Uterus (tissue), 4 donors: ENCODE data around the gene L2HGDH. TPM values are rescaled to one million over a fixed set of nuclear protein-coding genes. Genes with fewer than 3 reads are reported as not detected.

Source experiments
- DNase-seq, 2 donors: peaks; one replicate each; pipeline ENCODE4 v3.0.0-alpha.2; 2019 to 2020
- H3K27ac ChIP-seq, 2 donors: fragments of 200-600 bp; sonication (generic); 1 replicate in 1 of 2; 2 replicates in 1 of 2; pipeline ENCODE4 v1.5.1; 2016 to 2018
- H3K27me3 ChIP-seq, 2 donors: fragments of 200-600 bp; sonication (generic); one replicate each; pipeline ENCODE4 v1.5.1; 2018 to 2019; ENCODE audit warnings: control low read depth in 1 of 2
- H3K36me3 ChIP-seq, 2 donors: fragments of 200-600 bp; sonication (generic); one replicate each; pipeline ENCODE4 v1.5.1; 2019; ENCODE audit warnings: control low read depth in 1 of 2
- H3K4me1 ChIP-seq, 2 donors: fragments of 200-600 bp; sonication (generic); one replicate each; pipeline ENCODE4 v1.5.1; 2018 to 2019; ENCODE audit warnings: control low read depth in 1 of 2
- H3K4me3 ChIP-seq, 2 donors: fragments of 200-600 bp; sonication (generic); 1 replicate in 1 of 2; 2 replicates in 1 of 2; pipeline ENCODE4 v1.5.1; 2018 to 2019; ENCODE audit warnings: mild to moderate bottlenecking in 1 of 2
- H3K9me3 ChIP-seq, 2 donors: fragments of 200-600 bp; sonication (generic); one replicate each; pipeline ENCODE4 v1.5.1; 2019; ENCODE audit warnings: control low read depth in 1 of 2
- CTCF ChIP-seq, 4 experiments: fragments of 200-600 bp in 2 of 4; fragments of 450-650 bp in 2 of 4; sonication (generic) in 2 of 4; IDR thresholded peaks; one replicate each; pipeline ENCODE4 v1.5.1; 2016 to 2019; ENCODE audit warnings: antibody characterized with exemption in 4 of 4, mild to moderate bottlenecking in 2 of 4, moderate library complexity in 1 of 4
- POLR2A ChIP-seq, 2 donors: fragments of 450-650 bp; IDR thresholded peaks; one replicate each; pipeline ENCODE4 v1.6.1; 2016; ENCODE audit warnings: antibody characterized with exemption in 2 of 2, mild to moderate bottlenecking in 1 of 2, moderate library complexity in 1 of 2
- intact Hi-C: fragments of 100-400 bp; cut with DNase I; formaldehyde crosslinking; loops from one replicate; pipeline ENCODE4 v1.15.1; 2023; ENCODE audit warnings: low total_unique reads
- total RNA-seq, 4 donors: library from RNA; depleted of rRNA in 3 of 4; stranded (reverse); fragments of >200 nt in 3 of 4; gene quantifications; one replicate each; pipeline versions ENCODE4 v1.1.0 to v1.2.4, GENCODE V29; 2014 to 2023
- donor health status: DM: yes; HTN: yes; CAD: no.

The L2HGDH gene
- total RNA-seq, 4 donors from 2014 or later, result 0.29 to 7.9 (median 2.5) TPM

- Histone ChIP-seq H3K36me3 (no peaks in the 10 kb centered on the region), H3K4me3 (no peak overlapping the region), H3K27ac (peak overlapping the region in 1 of 2 donors; percentile 13), H3K9me3 (no peaks in the 10 kb centered on the region), H3K4me1 (peaks cover 0 to 4% of the 10 kb centered on the region in 2 donors), H3K27me3 (no peaks in the 10 kb centered on the region)
- intact Hi-C loops, result no loop called here
- DNase-seq, result no peak
- TF ChIP-seq CTCF (IDR thresholded peaks at IDR 0.05), result no peak
- TF ChIP-seq POLR2A (IDR thresholded peaks at IDR 0.05), result no peak
These were observed 38.9 kb upstream of the L2HGDH start for GRCh38 chr14:50350975-50351374.

GRCh38 chr14:50348933-50349332 is 36.9 kb upstream of the L2HGDH start:
- Histone ChIP-seq H3K4me1 (peaks cover 2 to 8% of the 10 kb centered on the region in 2 donors), H3K4me3 (no peak overlapping the region), H3K36me3 (no peaks in the 10 kb centered on the region), H3K27ac (peak overlapping the region in 1 of 2 donors; percentile 96), H3K27me3 (no peaks in the 10 kb centered on the region), H3K9me3 (no peaks in the 10 kb centered on the region)
- intact Hi-C loops, result loop anchor here (10.0 kb wide), 1 partner anchor 46 kb away; the partner anchor contains the start of gene CDKL1
- TF ChIP-seq POLR2A (IDR thresholded peaks at IDR 0.05) (no peak), CTCF (IDR thresholded peaks at IDR 0.05) (no peak)
- no peak for DNase-seq

- DNase-seq, result no peak
- no peaks in the 10 kb centered on the region for H3K36me3 ChIP-seq
- peaks cover 9 to 16% of the 10 kb centered on the region in 2 donors for H3K4me1 ChIP-seq
- H3K27me3 ChIP-seq, result no peaks in the 10 kb centered on the region
- H3K9me3 ChIP-seq, result no peaks in the 10 kb centered on the region
- intact Hi-C loops, result loop anchor here (10.0 kb wide), 1 partner anchor 47 kb away; the partner anchor contains the start of gene CDKL1
- peak overlapping the region; percentile 45 to 96 for H3K27ac ChIP-seq
- no peak for TF ChIP-seq CTCF (IDR thresholded peaks at IDR 0.05)
- no peak overlapping the region for H3K4me3 ChIP-seq
These were observed 35.5 kb upstream of the L2HGDH start for GRCh38 chr14:50347521-50347920.

GRCh38 chr14:50345846-50346422 is 33.9 kb upstream of the L2HGDH start:
- Histone ChIP-seq H3K9me3 (no peaks in the 10 kb centered on the region), H3K36me3 (no peaks in the 10 kb centered on the region), H3K27me3 (no peaks in the 10 kb centered on the region), H3K4me1 (peaks cover 9 to 25% of the 10 kb centered on the region in 2 donors), H3K4me3 (no peak overlapping the region), H3K27ac (peak overlapping the region; percentile 64 to 96)
- intact Hi-C loops, result loop anchor here (10.0 kb wide), 1 partner anchor 49 kb away; the partner anchor contains the start of gene CDKL1
- no peak for DNase-seq
- no peak for TF ChIP-seq POLR2A (IDR thresholded peaks at IDR 0.05)
- TF ChIP-seq CTCF (IDR thresholded peaks at IDR 0.05), result no peak

- Histone ChIP-seq H3K36me3 (no peaks in the 10 kb centered on the region), H3K27ac (peak overlapping the region; percentile 64 to 96), H3K4me3 (no peak overlapping the region), H3K4me1 (peaks cover 9 to 26% of the 10 kb centered on the region in 2 donors), H3K9me3 (no peaks in the 10 kb centered on the region), H3K27me3 (no peaks in the 10 kb centered on the region)
- intact Hi-C loops, result loop anchor here (10.0 kb wide), 1 partner anchor 50 kb away; the partner anchor contains the start of gene CDKL1
- TF ChIP-seq POLR2A (IDR thresholded peaks at IDR 0.05), result no peak
- no peak for TF ChIP-seq CTCF (IDR thresholded peaks at IDR 0.05)
- DNase-seq, result no peak
These were observed 33.0 kb upstream of the L2HGDH start for GRCh38 chr14:50344876-50345563.
